ENCODE measurements around the gene TGM2.

Gene TGM2

GRCh38 chr20:38143646-38144554 is 21.2 kb downstream of the TGM2 start:
- DNase-seq = no peak

GRCh38 chr20:38143238-38143645 is 21.8 kb downstream of the TGM2 start:
- DNase-seq = no peak

- no peak for DNase-seq
Measured at GRCh38 chr20:38141889-38142494, 23.1 kb downstream of the TGM2 start.

DNA sequence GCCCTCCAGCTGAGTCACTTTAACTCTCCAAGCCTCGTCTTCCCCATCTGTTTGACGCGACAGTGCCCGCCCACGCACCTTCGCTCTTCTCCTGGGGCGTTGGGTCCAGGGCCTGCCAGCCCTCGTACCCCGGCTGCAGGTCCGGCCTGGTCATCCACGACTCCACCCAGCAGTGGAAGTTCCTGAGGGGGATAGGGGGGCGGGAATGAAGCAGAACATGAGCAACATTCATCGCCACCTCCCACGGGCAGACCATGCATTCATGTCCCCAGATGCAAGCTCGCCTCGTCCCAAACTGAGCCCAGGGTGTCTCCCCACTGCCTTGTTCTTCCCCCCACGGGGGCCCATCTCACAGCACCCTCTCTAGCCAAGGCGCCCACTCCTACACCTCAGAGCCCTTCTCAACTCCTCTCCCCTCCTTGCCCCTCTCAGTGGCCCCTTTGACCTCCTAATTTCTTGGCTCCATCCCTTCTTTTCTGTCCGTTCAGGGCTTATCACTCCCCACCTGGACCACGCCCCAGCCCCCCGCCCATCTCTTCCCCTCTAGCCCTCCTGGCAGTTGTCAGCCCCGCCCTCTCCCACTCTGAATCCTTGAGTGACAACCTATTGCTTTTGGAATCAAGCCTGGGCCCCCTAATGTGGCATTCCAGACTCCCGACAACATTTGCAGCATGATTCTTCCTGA is 23.7 kb downstream of the TGM2 start:
- DNase-seq = no peak

DNA sequence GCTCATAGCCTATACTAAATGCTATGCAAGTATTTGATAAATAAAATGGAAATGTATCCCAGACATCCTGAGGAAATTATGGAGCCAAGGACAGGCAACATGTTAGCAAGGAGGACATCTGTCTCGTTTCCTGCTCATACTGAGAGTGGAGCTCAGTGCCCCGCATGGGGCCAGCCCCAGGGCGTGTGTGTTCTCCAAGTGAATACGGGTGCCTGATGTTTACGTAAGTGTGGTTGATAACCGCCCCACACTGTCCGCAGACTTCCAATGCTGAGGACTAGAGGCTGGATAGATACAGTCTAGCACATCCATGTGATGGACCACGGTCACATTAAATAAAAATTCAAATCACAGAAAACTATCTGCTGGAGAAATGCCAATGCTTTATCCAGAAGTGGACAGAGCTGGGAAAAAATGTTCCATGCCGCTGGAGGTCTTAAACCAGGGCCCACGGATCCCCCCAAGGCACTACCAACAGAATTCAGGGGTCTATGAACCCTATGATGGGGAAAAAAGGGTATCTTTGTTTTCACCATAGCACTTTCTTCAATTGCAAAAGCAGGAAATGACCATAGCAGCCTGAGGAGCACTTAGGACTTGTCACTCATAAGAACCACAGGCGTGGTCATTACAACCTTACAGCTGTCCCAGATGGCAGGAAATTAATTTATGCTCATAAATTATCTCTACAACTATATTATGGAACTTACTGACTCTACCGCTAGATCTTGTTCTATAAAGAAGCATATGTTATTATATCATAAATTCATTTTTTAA is 24.9 kb downstream of the TGM2 start:
- DNase-seq = peak; percentile 45

DNA sequence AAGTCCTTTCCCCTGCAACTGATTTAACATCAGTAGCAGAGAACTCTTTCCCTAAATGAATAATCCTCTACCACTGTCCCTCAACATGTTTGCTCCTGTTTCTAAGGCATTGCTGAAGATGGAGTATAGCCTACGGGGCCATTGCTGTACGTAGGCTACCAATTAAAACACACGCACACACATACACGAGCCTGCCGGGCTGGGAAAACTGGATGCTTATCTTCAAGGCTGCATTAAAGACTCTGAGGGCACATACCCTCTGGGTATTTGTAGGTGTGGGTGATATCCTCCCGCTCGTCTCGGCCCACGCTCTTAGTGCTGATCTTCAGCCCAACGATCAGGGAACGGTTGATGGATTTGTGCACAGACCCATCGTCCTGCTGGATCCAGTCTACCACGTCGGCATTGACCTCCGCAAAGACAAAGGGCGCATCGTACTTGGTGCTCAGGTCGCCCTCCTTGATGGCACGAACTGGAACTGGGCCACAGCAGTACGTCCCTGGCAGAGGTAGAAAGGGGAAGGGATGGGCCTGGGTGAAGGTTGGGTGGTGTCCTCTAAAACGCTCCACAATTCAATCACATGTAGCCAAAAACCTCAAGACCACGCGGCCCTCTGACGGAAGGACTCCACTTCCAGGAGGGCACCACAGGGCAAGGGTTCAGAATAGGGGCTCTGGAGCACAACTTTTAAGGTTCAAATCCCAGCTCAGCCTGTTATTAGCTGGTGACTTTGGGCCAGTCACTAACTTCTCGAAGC is 25.7 kb downstream of the TGM2 start:
- DNase-seq = no peak

DNA sequence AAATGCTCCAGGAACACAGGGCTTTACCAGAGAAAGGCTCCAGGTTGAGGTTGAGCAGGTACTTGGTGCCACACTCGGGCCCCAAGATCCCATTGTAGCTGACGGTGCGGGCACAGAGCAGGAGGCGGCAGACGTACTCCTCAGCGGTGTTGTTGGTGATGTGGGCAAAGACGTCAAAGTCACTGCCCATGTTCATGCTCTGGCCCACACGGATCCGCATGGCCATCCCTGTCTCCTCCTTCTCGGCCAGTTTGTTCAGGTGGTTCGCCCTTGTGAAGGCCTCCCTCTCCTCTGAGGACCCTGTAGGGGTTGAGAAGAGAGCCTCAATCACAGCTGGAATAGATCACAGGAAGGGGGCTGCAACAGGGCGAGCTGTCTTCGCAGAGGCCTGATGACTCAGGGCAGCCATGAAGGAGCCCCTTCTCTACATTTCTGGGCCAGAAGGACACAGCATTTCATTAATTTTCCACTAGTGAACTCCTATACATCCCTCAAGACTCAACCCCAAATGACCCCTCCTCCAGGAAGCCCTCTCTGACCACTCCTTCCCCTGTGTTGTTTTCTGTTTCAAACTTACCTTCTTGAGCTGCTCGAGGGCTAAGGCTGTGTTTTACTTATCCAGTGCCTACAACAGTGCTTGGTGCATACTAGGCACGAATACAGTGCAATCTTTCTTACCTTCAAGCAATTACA is 26.8 kb downstream of the TGM2 start:
- no peak for DNase-seq

DNA sequence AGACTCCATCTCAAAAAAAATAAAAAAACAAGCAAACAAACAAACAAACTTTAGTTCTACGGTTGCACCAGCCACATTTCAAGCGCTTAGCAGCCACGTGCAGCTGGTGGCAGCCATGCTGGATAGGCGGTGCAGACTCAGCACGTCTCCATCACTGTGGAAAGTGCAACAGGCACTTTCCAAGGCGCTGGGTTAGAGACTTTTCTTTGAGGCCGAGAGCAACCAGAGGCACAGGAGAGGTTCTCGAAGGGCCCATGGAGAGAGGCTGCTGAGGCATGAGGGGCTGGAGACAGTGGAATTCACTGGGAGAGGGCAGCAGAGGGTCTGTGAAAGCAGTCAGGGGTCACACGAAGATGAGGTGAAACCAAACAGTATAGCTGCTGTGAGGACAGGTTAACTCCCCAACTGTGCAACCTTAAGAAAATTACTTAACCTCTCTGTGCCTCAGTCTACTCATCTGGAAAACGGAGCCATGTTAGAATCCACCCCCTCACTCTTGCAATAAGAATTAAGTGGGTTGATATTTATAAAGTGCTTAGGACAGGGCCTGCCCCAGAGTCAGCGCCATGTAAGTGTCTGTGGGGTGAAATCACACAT is 27.5 kb downstream of the TGM2 start:
- DNase-seq = no peak

- no peak for DNase-seq
Measured at GRCh38 chr20:38136421-38137245, 28.4 kb downstream of the TGM2 start.

DNA sequence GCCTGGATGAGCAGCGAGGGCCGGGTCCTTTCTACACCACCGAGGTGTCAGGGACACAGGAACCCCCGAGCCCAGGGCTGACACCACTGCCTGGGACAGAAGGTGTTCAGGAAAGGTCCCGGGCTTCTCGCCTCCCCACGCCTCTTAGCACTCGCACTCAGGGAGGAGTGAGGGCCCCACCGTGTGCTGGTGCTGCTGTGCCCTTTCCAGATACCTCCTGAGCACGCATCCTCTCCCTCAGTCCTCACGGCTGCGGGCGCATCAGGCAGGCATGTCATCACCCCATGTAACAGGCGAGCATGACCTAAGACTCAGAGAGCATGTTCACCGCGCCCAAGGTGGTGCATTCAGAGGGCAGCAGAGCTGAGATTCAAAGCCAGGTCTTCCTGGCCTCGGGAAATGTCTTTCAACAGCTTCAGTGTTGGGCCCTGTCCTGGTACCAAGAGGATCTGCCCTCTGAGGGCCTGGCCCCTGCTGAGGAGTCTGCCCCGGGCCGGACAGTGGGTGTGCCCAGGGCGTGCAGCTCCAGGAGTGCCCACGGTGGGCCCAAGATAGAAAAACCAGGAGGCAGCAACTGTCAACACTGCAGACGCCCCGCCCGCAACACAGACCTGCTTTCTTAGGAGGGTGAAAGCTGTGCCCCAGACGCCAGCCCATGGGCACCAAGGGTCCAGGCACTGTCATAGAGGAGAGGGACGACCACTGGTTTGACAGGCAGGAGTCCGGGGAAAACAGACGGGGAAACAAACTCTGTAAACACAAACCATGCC is 29.2 kb downstream of the TGM2 start:
- no peak for DNase-seq

- DNase-seq = no peak
Measured at GRCh38 chr20:38135271-38135650, 29.8 kb downstream of the TGM2 start.

DNA sequence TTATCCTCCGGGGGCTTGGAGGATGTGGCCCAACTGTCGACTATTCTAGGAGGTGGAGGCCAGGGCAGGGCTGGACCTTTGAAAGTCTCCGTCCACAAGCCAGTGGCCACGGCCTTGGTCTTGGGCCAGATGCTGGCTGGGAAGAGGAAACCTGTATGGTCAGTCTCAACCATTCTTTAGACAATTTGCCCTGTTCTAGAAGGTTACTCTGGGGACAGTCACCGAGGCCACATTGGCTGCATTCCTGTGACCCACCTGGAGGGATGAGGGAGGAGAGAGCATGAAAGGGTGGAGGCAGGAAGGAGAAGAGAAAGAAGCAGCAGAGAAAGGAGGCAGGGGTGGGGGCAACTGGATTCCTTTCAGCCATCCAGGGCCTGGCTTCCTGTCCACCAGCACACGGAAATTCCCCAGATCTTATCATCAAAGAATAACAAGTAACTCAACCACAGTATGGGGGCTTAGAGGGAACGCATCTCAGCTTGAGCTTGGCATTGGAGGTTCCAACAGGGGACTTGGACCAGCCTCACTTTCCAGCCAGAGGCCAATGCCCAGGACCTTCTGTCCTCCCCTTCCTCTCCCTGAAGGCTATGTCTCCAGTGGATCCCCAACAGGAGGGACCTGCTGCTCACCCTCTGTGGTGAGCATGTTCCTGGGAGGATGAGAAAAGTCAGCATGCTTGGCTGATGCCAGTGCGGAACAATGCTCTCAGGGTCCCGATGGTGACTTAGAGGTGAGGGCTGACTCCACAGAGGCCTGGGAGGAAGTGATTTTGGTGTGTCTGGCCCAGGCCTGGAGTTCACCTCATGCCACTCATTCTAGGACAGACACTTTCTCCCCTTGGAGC is 30.4 kb downstream of the TGM2 start:
- DNase-seq = no peak

GRCh38 chr20:38133680-38134426 is 31.2 kb downstream of the TGM2 start:
- DNase-seq = no peak

DNA sequence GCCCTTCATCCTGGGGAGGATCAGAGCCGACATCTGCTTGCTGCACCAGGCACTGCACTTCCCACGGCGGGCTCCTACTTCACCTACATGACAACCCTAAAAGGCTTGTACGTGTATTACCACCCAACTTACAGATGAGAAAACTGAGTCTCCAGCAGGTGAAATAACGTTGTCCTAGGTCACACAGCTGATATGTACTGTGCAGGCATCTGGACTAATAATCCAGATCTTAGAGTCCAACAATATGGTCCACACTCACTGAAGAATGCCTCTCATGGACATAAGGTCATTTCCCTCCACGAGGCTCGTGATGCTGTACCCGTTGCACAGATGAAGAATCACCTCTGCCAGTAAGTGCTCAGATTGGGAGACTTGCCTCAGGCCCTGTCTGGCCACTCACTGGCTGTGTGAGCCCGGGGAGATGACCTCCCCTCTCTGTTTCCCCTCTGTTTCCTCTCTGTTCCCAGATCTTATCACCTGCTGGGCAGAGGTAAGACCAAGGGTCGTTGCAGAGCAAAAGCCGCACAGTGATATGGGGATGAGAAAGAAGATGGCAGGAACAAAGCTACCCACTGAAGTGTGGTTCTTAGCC is 32.1 kb downstream of the TGM2 start:
- no peak for DNase-seq

DNA sequence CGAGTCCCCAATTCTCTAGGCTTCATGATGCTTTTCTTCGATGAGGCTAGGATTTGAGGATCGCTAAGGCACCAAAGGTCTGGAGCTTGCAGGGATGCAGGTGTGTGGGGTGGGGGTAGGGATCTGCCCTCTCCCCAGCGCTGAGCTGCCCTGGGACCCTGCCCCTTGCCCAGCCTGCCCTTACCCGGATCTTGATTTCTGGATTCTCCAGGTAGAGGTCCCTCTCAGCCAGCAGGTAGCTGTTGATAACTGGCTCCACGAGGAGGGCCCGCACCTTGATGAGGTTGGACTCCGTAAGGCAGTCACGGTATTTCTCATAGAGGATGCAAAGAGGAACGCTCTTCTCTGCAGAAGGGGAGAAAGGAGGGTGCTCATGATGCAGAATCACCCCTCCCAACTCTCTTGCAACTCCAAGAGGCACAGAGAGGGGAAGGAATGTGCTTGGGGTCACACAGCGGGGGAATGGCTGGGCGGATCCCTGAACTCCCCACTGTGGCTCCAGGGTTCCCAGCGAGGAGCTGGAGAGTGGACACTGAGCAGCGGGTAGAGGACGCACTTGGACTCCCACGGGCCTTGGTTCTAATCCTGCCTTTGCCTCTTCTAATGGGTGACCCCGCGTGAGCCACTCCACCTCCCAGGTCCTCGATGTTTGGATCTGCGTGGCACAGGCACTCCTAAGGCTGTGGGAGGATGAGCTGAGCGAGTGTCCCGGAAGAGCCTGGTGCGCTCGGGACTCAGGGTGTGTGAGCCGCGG is 32.7 kb downstream of the TGM2 start:
- no peak for DNase-seq

- no peak for DNase-seq
Measured at GRCh38 chr20:38131588-38132121, 33.4 kb downstream of the TGM2 start.
